Suppressor macrophage treated with lipopolysaccharide for 1 hour (primary cell): ENCODE measurements around the gene ABHD16A.

ENCODE experiments used
- DNase-seq, 3 donors: peaks; one replicate each; pipeline ENCODE4 v3.0.0-alpha.2; 2020 to 2022

The ABHD16A gene

GRCh38 chr6:31730631-31731086, 27.5 kb upstream of the ABHD16A start:
- DNase-seq = no peak

GRCh38 chr6:31729979-31730630, 27.0 kb upstream of the ABHD16A start:
- DNase-seq = peak; percentile 78 to 91 (median 78)

- DNase-seq = peak; percentile 87 to 94 (median 91)
Measured at GRCh38 chr6:31729515-31729978, 26.4 kb upstream of the ABHD16A start.

GRCh38 chr6:31728767-31729514, 25.8 kb upstream of the ABHD16A start, which contains the start of gene DDAH2:
DDAH2 (minus strand) TSS chr6:31729299; CDS start chr6:31729161, 138 bp downstream.
- no peak for DNase-seq

- peak in 1 of 3 donors; percentile 39 for DNase-seq
Measured at GRCh38 chr6:31727717-31728671, 24.9 kb upstream of the ABHD16A start.

- peak; percentile 89 to 93 (median 91) for DNase-seq
Measured at GRCh38 chr6:31727034-31727716, 24.1 kb upstream of the ABHD16A start.

GRCh38 chr6:31725502-31726350, 22.6 kb upstream of the ABHD16A start:
- DNase-seq = peak; percentile 87 to 94 (median 92)

GRCh38 chr6:31723980-31724691, 21.0 kb upstream of the ABHD16A start:
- DNase-seq = no peak

- no peak for DNase-seq
Measured at GRCh38 chr6:31723245-31723979, 20.3 kb upstream of the ABHD16A start, which contains the start of gene MPIG6B. MPIG6B (plus strand) TSS chr6:31723373; CDS start chr6:31723384, 11 bp downstream.

GRCh38 chr6:31722173-31722572, 19.0 kb upstream of the ABHD16A start:
- no peak for DNase-seq

- no peak for DNase-seq
Measured at GRCh38 chr6:31721351-31722020, 18.4 kb upstream of the ABHD16A start, which contains the start of gene LY6G6C. LY6G6C (minus strand) TSS chr6:31721746; CDS start chr6:31721679, 67 bp downstream.

- DNase-seq = no peak
Measured at GRCh38 chr6:31720196-31720770, 17.2 kb upstream of the ABHD16A start.

- no peak for DNase-seq
Measured at GRCh38 chr6:31719001-31719400, 15.9 kb upstream of the ABHD16A start.

- no peak for DNase-seq
Measured at GRCh38 chr6:31718265-31718664, 15.1 kb upstream of the ABHD16A start.

GRCh38 chr6:31717499-31718222, 14.5 kb upstream of the ABHD16A start:
- no peak for DNase-seq

GRCh38 chr6:31715022-31715958, 12.2 kb upstream of the ABHD16A start, which contains the start of gene LY6G6D:
LY6G6D (plus strand) TSS chr6:31715348; CDS start chr6:31715356, 8 bp downstream.
- no peak for DNase-seq
